GM18507 (cell line): ENCODE measurements around the gene UST.

ENCODE experiments used
- DNase-seq: peaks from one replicate; pipeline ENCODE4 v3.0.0; 2011; ENCODE audit warnings: low read depth; ENCODE audit not compliant: insufficient read length; ENCODE audit errors: extremely low spot score
- FAIRE-seq: peaks from 2 replicates; lab custom pipeline; 2011; peaks lifted over from hg19 to GRCh38; lab: Jason Lieb, UNC

Gene UST

GRCh38 chr6:148924226-148925012 lies 177.6 kb downstream of the UST start:
- DNase-seq (no peak), FAIRE-seq (no peak)

GRCh38 chr6:148925701-148926100 lies 178.9 kb downstream of the UST start:
- no peak for FAIRE-seq
- DNase-seq: no peak

DNA sequence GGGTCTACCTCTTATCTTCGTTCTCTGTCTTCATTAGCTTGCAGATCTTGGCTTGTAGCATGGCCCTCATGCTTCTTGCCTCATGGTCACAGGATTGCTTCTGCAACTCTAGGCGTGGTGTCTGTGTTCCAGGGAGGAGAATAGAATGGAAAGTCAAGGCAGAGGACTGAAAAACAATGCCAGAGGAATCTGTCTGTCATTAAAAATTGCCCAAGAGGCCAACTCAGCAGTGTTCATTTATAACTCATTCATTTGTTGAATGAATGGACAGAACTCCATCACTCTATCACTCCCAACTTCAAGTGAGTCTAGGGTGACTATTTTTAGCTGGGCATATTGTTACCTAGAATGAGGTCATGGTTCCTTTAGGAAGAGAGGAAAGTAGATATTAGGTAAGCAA lies 179.6 kb downstream of the UST start:
- FAIRE-seq: no peak
- DNase-seq: no peak

DNA sequence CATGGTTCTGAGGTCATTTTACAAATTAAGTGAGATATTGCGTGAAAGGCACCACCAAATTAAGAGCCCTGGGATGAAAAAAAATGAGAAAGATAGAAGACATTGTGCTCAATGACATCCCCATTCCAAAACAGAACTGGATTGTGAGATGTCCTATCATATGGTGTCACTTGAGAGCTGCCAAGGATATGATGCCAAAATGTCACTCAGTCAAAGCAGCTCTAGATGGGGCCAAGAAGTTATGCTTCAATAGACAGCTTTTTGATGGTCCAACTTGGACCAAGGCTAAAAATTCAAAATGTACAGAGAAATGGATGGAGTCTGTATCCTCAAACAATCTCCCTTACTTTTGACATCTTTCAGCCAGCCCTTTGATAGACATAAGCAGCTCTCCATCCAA lies 180.8 kb downstream of the UST start:
- no peak for FAIRE-seq
- no peak for DNase-seq

GRCh38 chr6:148928811-148929210 lies 182.0 kb downstream of the UST start:
- FAIRE-seq (no peak), DNase-seq (no peak)

- FAIRE-seq: no peak
Observed at GRCh38 chr6:148932208-148932607, 185.4 kb downstream of the UST start.

DNA sequence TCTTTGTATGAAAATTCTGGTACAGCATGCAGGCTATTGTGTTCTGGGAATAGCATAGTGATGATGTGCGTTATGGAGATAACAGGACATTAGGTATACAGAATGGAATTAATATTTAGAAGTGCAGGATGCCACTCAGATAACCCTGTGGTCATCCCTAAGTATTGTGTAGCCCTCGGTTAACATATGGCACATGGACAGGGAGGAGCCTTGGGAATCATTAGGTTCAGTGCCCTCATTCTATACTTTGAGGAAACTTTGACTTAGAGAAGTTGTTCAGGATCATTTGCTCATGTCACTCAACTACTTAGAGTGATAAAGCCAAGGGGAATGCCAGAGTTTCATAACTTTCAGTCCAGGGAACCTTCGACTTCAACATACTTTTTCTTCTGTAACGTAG lies 185.9 kb downstream of the UST start:
- no peak for DNase-seq
- FAIRE-seq: no peak

More at GRCh38 chr6:148932208-148932607, 185.4 kb downstream of the UST start:
- DNase-seq: no peak

DNA sequence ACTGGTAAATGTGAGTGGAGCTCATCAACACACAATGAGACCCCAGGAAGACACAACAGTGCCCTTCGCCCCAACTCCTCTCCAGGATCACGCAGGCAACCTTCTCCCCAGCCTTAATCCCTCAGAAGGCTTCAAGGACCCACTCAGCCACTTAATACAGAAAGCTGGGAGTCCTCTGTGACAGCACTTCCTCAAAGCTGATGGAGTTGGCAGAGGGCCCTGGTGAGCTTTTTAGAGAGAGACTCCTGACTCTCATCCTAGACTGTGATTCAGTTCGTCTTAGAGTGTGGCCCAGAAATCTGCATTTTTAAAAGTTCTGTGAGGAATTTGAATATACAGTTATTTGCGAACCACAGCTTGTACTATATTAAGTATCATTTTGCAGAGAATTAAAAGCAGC lies 187.7 kb downstream of the UST start:
- FAIRE-seq (no peak), DNase-seq (no peak)

DNA sequence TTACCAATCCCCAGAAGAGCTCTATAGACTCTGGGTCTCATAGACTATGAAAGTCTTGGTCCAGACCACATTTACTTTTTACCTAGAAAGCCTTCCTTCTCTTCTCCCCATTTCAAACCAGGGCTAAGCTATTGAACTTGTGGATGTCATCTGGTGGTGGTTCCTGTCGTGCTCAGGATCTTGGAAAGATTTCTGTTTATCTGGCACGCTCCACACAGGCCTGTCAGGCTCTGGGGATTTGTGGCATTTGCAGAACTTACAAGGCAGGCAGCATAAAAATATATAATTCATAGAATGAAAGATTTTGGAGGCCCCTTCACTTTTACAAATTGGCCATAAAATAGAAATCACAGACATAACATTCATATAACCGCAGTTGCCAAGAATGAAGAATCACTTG lies 188.1 kb downstream of the UST start:
- FAIRE-seq (no peak), DNase-seq (no peak)

- DNase-seq (no peak), FAIRE-seq (no peak)
Observed at GRCh38 chr6:148935705-148936435, 189.0 kb downstream of the UST start.

GRCh38 chr6:148943451-148943850 lies 196.6 kb downstream of the UST start:
- no peak for FAIRE-seq
- DNase-seq: no peak

GRCh38 chr6:148944608-148945007 lies 197.8 kb downstream of the UST start:
- DNase-seq: no peak
- FAIRE-seq: no peak

DNA sequence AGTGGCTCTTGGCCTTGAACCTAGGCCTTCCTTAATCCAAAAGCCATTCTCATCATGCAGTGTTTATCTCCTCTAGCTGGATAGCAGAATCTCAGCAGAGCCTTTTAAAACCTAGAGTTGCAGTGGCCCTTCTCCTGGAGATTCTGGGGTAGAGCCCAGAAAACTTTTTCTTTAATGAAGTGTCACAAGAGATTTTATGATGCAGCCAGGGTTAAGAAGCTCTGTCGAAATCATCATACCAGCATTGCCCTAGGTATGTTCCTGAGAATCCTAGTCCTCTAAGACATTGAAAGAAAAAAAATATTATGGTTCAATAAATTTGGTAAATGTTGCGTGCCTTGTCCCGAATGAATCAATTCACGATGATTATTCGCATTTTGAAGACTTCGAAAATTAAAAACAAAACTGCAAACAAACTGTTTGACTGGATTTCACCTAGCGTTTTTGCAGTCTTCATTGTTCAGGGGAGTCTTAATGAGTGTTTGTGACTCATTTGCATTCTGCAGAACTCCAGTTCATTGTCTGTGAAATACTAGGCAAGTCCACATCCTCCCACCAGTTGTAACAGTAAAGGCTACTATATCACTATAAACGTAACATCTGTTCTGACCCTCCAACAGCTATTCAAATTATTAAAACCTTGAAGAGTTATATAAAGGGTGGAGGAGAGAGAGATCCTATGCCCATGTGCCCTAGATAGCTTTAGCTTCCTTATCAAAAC lies 198.6 kb downstream of the UST start:
- FAIRE-seq: no peak

GRCh38 chr6:148947621-148948444 lies 201.0 kb downstream of the UST start:
- peak; percentile 29 for DNase-seq
- FAIRE-seq: peak; percentile 93

More for the DNA sequence above, 198.6 kb downstream of the UST start:
- DNase-seq: no peak

DNA sequence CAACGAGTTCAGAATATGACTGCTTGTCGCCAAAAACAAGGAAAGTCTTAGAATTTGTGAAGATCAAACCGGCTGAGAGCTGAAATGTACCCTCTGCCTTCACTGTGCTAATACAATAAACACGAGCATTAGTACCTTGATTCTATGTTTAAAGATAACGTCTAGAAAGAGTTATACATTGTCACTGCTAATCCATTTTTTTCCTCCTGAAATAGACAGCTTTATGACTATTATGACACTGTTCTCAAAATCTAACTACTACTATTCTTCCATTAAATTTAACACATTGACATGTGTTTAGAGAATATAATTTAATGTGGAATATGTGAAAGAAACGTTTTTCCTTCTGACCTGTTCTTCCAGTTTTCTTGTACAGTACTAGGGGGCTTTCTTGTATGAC lies 204.8 kb downstream of the UST start:
- FAIRE-seq: no peak

GRCh38 chr6:148952147-148953035 lies 205.6 kb downstream of the UST start:
- FAIRE-seq (no peak), DNase-seq (no peak)

More for the DNA sequence above, 204.8 kb downstream of the UST start:
- DNase-seq: no peak

DNA sequence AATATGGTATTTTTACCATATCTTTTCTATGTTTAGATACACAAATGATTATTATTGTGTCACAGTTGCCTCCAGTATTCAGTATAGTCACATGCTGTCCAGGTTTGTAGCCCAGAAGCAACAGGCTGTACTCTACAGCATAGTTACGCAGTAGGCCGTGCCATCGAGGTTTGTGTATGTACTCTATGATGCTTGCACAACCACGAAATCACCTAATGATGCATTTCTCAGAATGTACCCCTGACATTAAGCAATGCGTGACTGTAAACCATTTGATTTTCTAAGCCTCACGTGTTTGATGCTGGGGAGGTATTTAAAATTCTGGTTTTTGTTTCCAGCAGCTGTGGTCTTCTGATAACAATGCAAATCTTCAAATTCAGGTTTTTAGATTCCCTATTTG lies 207.6 kb downstream of the UST start:
- no peak for DNase-seq
- FAIRE-seq: no peak

- FAIRE-seq: no peak
- DNase-seq: no peak
Observed at GRCh38 chr6:148954934-148955333, 208.1 kb downstream of the UST start.

DNA sequence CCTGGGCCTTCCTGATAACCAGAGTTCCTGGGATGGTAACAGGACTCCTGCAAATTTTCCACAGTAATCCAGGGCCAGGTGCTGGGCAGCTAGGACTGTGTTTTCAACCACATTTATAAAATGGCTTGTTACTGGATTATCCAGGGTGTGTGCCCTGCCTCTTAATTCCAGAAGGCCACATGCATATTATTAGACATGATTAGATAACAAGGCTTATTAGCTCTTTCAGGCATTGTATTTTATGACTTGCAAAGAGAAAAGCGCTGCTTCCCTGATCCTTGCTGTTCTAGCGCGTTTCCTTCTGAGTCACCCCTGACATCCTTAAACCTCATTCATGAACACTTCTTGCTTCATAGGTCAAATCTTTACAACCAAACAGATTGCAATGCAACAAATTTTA lies 208.6 kb downstream of the UST start:
- DNase-seq: no peak
- no peak for FAIRE-seq
